IMR-90 (cell line): ENCODE results near the gene TCF7L2. TPM values are rescaled to one million over a fixed set of nuclear protein-coding genes. Genes with fewer than 3 reads are reported as not detected.

ENCODE experiments used
- ATAC-seq: fragments of 200-7000 bp; cut with Tn5 transposase; 2 replicates; pipeline ENCODE4 v1.9.1; 2020; ENCODE audit warnings: low read depth, mild to moderate bottlenecking, moderate library complexity
- BruUV-seq: library from RNA; stranded (reverse); fragments of 400-500 nt; replicated peaks from 2 replicates; lab custom pipeline; 2021; lab: Mats Ljungman, UMichigan
- CTCF ChIA-PET: fragments of 300-600 bp; formaldehyde crosslinking; extraction: SDS; loops from one replicate; lab custom pipeline; 2021; ENCODE audit warnings: antibody characterized with exemption; lab: Yijun Ruan, JAX
- POLR2A ChIA-PET: fragments of 300-600 bp; sonication (Branson Sonifier 250); formaldehyde crosslinking; loops from one replicate; lab custom pipeline; 2022; ENCODE audit warnings: antibody characterized with exemption; ENCODE audit not compliant: unreplicated experiment; lab: Charles Lee
- DNase-seq: peaks from one replicate; pipeline ENCODE4 v3.0.0; 2013
- H2AFZ ChIP-seq: replicated peaks from 2 replicates; pipeline ENCODE3; 2013; ENCODE audit warnings: low read length, mild to moderate bottlenecking; ENCODE audit not compliant: poor library complexity
- H2AK5ac ChIP-seq: 2 replicates; pipeline ENCODE4 v1.6.1; 2013; ENCODE audit warnings: low read depth, low read length, inconsistent platforms
- H2AK9ac ChIP-seq: replicated peaks from 2 replicates; pipeline ENCODE3; 2013; ENCODE audit warnings: mild to moderate bottlenecking, low read depth, low read length, moderate library complexity; ENCODE audit not compliant: poor library complexity
- H2BK120ac ChIP-seq: 2 replicates; pipeline ENCODE4 v1.6.1; 2013; ENCODE audit warnings: low read depth, low read length, inconsistent platforms
- H2BK15ac ChIP-seq: 3 replicates; pipeline ENCODE4 v1.6.1; 2013; ENCODE audit warnings: low read depth, low read length, inconsistent platforms
- H2BK20ac ChIP-seq: 2 replicates; pipeline ENCODE4 v1.6.1; 2013; ENCODE audit warnings: low read depth, mild to moderate bottlenecking, inconsistent platforms, low read length, moderate library complexity
- H2BK5ac ChIP-seq: 2 replicates; pipeline ENCODE4 v1.6.1; 2013; ENCODE audit warnings: mild to moderate bottlenecking, low read depth, low read length, inconsistent platforms; ENCODE audit not compliant: poor library complexity, severe bottlenecking
- H3K14ac ChIP-seq: replicated peaks from 2 replicates; pipeline ENCODE4 v1.6.1; 2013; ENCODE audit warnings: low read depth, low read length, inconsistent platforms
- H3K18ac ChIP-seq: 2 replicates; pipeline ENCODE4 v1.6.1; 2013; ENCODE audit warnings: low read depth, low read length, control low read depth
- H3K23ac ChIP-seq: 2 replicates; pipeline ENCODE4 v1.6.1; 2013; ENCODE audit warnings: low read depth, low read length, inconsistent platforms
- H3K27ac ChIP-seq: 2 replicates; pipeline ENCODE4 v1.5.1; 2013; ENCODE audit warnings: mild to moderate bottlenecking, control low read depth, low read length; ENCODE audit not compliant: insufficient read depth
- H3K27me3 ChIP-seq: 2 replicates; pipeline ENCODE4 v1.6.1; 2013; ENCODE audit warnings: low read length; ENCODE audit not compliant: control insufficient read depth, insufficient read depth
- H3K36me3 ChIP-seq: 2 replicates; pipeline ENCODE4 v1.6.1; 2013; ENCODE audit warnings: low read length, mixed read lengths; ENCODE audit not compliant: control insufficient read depth, insufficient read depth
- H3K4ac ChIP-seq: 2 replicates; pipeline ENCODE4 v1.6.1; 2013; ENCODE audit warnings: low read depth, low read length, inconsistent platforms
- H3K4me1 ChIP-seq: 2 replicates; pipeline ENCODE4 v1.6.1; 2013; ENCODE audit warnings: low read length, mixed read lengths; ENCODE audit not compliant: control insufficient read depth, insufficient read depth
- H3K4me2 ChIP-seq: 2 replicates; pipeline ENCODE4 v1.6.1; 2013; ENCODE audit warnings: low read depth, mild to moderate bottlenecking, control low read depth, low read length, moderate library complexity
- H3K4me3 ChIP-seq: 2 replicates; pipeline ENCODE4 v1.5.1; 2013; ENCODE audit warnings: low read depth, mild to moderate bottlenecking, control low read depth, low read length, moderate library complexity; ENCODE audit not compliant: insufficient read depth
- H3K56ac ChIP-seq: 2 replicates; pipeline ENCODE4 v1.6.1; 2013; ENCODE audit warnings: low read length, inconsistent platforms; ENCODE audit not compliant: insufficient read depth; ENCODE audit errors: extremely low read depth
- H3K79me1 ChIP-seq, 2 experiments: 2 replicates each; pipeline ENCODE4 v1.6.1; 2013; ENCODE audit warnings: low read length in 2 of 2, inconsistent platforms in 1 of 2, low read depth in 1 of 2
- H3K9ac ChIP-seq: 2 replicates; pipeline ENCODE4 v1.6.1; 2013; ENCODE audit warnings: low read depth, low read length, control low read depth
- H3K9me1 ChIP-seq: 2 replicates; pipeline ENCODE4 v1.6.1; 2013; ENCODE audit warnings: low read length, inconsistent platforms; ENCODE audit not compliant: insufficient read depth
- H3K9me3 ChIP-seq: 2 replicates; pipeline ENCODE4 v1.6.1; 2013; ENCODE audit warnings: low read length; ENCODE audit not compliant: control insufficient read depth, insufficient read depth
- H4K20me1 ChIP-seq: 2 replicates; pipeline ENCODE4 v1.6.1; 2013; ENCODE audit warnings: low read length, inconsistent platforms; ENCODE audit not compliant: insufficient read depth
- H4K5ac ChIP-seq: 2 replicates; pipeline ENCODE4 v1.6.1; 2013; ENCODE audit warnings: mild to moderate bottlenecking, low read depth, low read length, control low read depth
- H4K8ac ChIP-seq, 2 experiments: 2 replicates each; pipeline ENCODE4 v1.6.1; 2013; ENCODE audit warnings: low read depth in 2 of 2, low read length in 2 of 2, control low read depth in 1 of 2, inconsistent platforms in 1 of 2
- H4K91ac ChIP-seq: 2 replicates; pipeline ENCODE4 v1.6.1; 2013; ENCODE audit warnings: low read depth, low read length, inconsistent platforms; ENCODE audit not compliant: insufficient read depth
- BHLHE40 ChIP-seq: fragments of 150-350 bp; IDR thresholded peaks from 2 replicates; pipeline ENCODE4 v1.6.1; 2016; ENCODE audit warnings: mild to moderate bottlenecking, low read depth, low read length
- CEBPB ChIP-seq: IDR thresholded peaks from 2 replicates; pipeline ENCODE4 v1.6.1; 2012; ENCODE audit warnings: low read depth, low read length, improper control_type of control experiment
- POLR2A ChIP-seq: IDR thresholded peaks from 2 replicates; pipeline ENCODE4 v1.6.1; 2012; ENCODE audit warnings: mild to moderate bottlenecking, low read depth, low read length
- WGBS, 2 experiments: methylation state at CpG; one replicate each; pipeline versions ENCODE4 v1.1.5 to v1.1.7; 2013; ENCODE audit warnings: missing lambda C conversion rate in 2 of 2; ENCODE audit not compliant: insufficient read length in 1 of 2; ENCODE audit errors: extremely low coverage in 2 of 2; 5-methylcytosine and 5-hydroxymethylcytosine counted together
- dilution Hi-C: fragments of 300-500 bp; cut with HindIII; formaldehyde crosslinking; loops from one replicate; pipeline ENCODE4 v1.14.3; 2018; ENCODE audit warnings: low sequenced_read_pairs; ENCODE audit not compliant: unreplicated experiment
- in situ Hi-C: fragments of 300-500 bp; cut with MboI; formaldehyde crosslinking; loops from 3 replicates; pipeline ENCODE4 v1.14.3; 2019; ENCODE audit warnings: low sequenced_read_pairs, inconsistent platforms, mixed read lengths
- intact Hi-C: fragments of 100-400 bp; cut with micrococcal nuclease; formaldehyde crosslinking; loops from 2 replicates; pipeline ENCODE4 v1.10.0; 2022
- polyA plus RNA-seq, 3 experiments: library from polyadenylated mRNA; depleted of rRNA; stranded (reverse); fragments of >200 nt; gene quantifications; 2 replicates each; pipeline ENCODE4 v1.2.3, GENCODE V29; 2012; ENCODE audit warnings: low replicate concordance in 1 of 3
- total RNA-seq: library from RNA; depleted of rRNA; stranded (reverse); fragments of >200 nt; gene quantifications from 2 replicates; pipeline ENCODE4 v1.2.3, GENCODE V29; 2012

Gene TCF7L2
- total and polyA plus RNA-seq, 2 of the 4 experiments (the other 2 are of a cell fraction): 1.3 to 12.2 TPM

DNA sequence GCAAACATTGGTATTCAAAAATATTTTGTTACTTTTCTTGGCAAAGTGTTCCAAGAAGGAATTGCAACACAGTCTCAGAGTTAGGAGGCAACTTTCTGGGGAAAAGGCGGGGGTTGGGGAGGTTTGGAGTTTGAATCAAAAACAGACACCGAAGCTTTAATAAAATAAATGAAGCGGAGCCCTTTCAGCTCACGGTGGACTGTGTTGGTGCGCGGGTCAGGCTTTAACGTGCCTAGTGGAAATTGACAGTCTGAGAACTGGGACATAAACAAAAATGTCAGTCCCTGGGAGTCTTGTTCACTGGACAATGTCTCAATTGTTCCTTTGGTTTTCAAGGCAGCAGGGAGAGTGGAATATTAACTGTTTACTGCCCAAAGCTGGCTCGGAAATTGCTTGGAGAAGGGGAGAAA lies 109.3 kb downstream of the TCF7L2 start:
- peaks cover 2% of the 10 kb centered on the region for H3K36me3 ChIP-seq
- peak overlapping the region; percentile 36 for H2BK20ac ChIP-seq
- H3K4ac ChIP-seq: peak overlapping the region; percentile 27
- H3K14ac ChIP-seq: peak overlapping the region; percentile 44; the same call in 1 of the 2 replicates
- H2AK9ac ChIP-seq: no peak overlapping the region
- ATAC-seq: peak; percentile 30
- POLR2A ChIA-PET: no interaction called here
- 0% methylated on average over 6 of the region's 8 CpGs; no CpG with 5 or more reads in 1 of the 2 experiments for WGBS, 2 experiments
- no peak overlapping the region for H2AK5ac ChIP-seq
- peak overlapping the region; percentile 95 for H3K27ac ChIP-seq
- H3K27me3 ChIP-seq: no peaks in the 10 kb centered on the region
- H2BK15ac ChIP-seq: peak overlapping the region; percentile 59; the same call in 1 of the 3 replicates
- H2BK120ac ChIP-seq: peak overlapping the region; percentile 87
- peak; percentile 71 for DNase-seq
- H3K9me1 ChIP-seq: peaks cover 16% of the 10 kb centered on the region
- TF ChIP-seq CEBPB: peak; percentile 88
- no peak for TF ChIP-seq POLR2A
- TF ChIP-seq BHLHE40: no peak
- in situ Hi-C loops: no loop called here
- H4K5ac ChIP-seq: peak overlapping the region; percentile 13; the same call in 1 of the 2 replicates
- peak overlapping the region; percentile 55 for H2BK5ac ChIP-seq
- no peaks in the 10 kb centered on the region for H3K9me3 ChIP-seq
- H3K4me3 ChIP-seq: peak overlapping the region; percentile 7; the same call in 1 of the 2 replicates
- H2AFZ ChIP-seq: no peak overlapping the region
- peak overlapping the region; percentile 35 for H4K91ac ChIP-seq
- CTCF ChIA-PET: interaction anchor here (0.6 to 0.7 kb wide), 2 partner anchors 74 to 880 kb away, joined by 3 read pairs; no protein-coding TSS in a partner anchor
- H4K20me1 ChIP-seq: peaks cover 7% of the 10 kb centered on the region; the same call in 1 of the 2 replicates
- H3K23ac ChIP-seq: no peak overlapping the region; the same call in 1 of the 2 replicates
- H3K4me2 ChIP-seq: peak overlapping the region; percentile 88
- peak overlapping the region; percentile 41 to 57 for H4K8ac ChIP-seq
- peaks cover 35 to 84% of the 10 kb centered on the region in 2 experiments for H3K79me1 ChIP-seq
- BruUV-seq: no TSS peak
- peak overlapping the region; percentile 30 for H3K56ac ChIP-seq
- intact Hi-C loops: loop anchor here (2.0 to 10.0 kb wide), 3 partner anchors 13 to 325 kb away; no protein-coding TSS in a partner anchor
- H3K4me1 ChIP-seq: peaks cover 37% of the 10 kb centered on the region
- dilution Hi-C loops: no loop called here
- H3K9ac ChIP-seq: peak overlapping the region; percentile 55
- peak overlapping the region; percentile 55 for H3K18ac ChIP-seq
